Erythroblast (primary cell): ENCODE measurements around the gene RAB28.

ENCODE experiments used
- GATA1 ChIP-seq: IDR thresholded peaks from 2 replicates; pipeline ENCODE4 v1.6.1; 2011; ENCODE audit warnings: low read depth, mild to moderate bottlenecking, control low read depth, low read length, moderate library complexity
- POLR2A ChIP-seq: IDR thresholded peaks from 2 replicates; pipeline ENCODE4 v1.6.1; 2011; ENCODE audit warnings: mild to moderate bottlenecking, low read length

- TF ChIP-seq POLR2A (no peak), GATA1 (no peak)
Observed at GRCh38 chr4:13521047-13521446, 36.9 kb upstream of the RAB28 start.
